Fibroblast of villous mesenchyme (primary cell): ENCODE measurements around the gene UNG. TPM values are rescaled to one million over a fixed set of nuclear protein-coding genes. Genes with fewer than 3 reads are reported as not detected.

Experiments
- DNase-seq: peaks from one replicate; pipeline ENCODE4 v3.0.0-alpha.2; 2010; ENCODE audit warnings: low read depth
- H3K4me3 ChIP-seq: 2 replicates; pipeline ENCODE4 v1.5.1; 2011; ENCODE audit warnings: low read depth, mild to moderate bottlenecking, low read length
- total RNA-seq: library from RNA; depleted of rRNA; stranded (reverse); fragments of >200 nt; gene quantifications from 2 replicates; pipeline ENCODE4 v1.2.3, GENCODE V29; 2012
- TF ChIP-seq, protein P1 (sequence below): IDR thresholded peaks from 2 replicates; pipeline ENCODE4 v1.5.1; 2012; ENCODE audit warnings: low read depth, mild to moderate bottlenecking, low read length; ENCODE audit not compliant: insufficient read depth

The UNG gene
- total RNA-seq, 1 donor, result 31.5 TPM

DNA sequence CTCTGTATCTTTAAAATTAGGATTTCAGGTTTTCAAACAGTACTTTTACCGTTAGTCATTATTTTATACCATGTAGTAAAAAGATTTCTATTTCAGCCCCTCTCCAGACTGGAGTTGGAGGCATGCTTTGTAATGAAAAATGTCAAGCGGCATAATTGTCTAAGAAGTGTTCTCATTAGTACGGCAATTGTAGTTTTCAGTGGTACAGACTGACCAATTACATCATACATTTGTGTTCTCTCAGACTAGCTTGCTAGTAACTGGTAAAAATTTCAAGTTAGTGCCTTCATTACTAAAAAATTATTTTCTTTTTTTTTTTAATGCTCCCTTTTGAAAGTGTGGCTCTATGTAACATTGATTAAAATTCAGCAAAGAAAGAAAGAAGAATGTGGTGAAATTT lies 40.5 kb upstream of the UNG start:
- no peak for DNase-seq
- no peak overlapping the region for H3K4me3 ChIP-seq
- TF ChIP-seq, protein P1, sequence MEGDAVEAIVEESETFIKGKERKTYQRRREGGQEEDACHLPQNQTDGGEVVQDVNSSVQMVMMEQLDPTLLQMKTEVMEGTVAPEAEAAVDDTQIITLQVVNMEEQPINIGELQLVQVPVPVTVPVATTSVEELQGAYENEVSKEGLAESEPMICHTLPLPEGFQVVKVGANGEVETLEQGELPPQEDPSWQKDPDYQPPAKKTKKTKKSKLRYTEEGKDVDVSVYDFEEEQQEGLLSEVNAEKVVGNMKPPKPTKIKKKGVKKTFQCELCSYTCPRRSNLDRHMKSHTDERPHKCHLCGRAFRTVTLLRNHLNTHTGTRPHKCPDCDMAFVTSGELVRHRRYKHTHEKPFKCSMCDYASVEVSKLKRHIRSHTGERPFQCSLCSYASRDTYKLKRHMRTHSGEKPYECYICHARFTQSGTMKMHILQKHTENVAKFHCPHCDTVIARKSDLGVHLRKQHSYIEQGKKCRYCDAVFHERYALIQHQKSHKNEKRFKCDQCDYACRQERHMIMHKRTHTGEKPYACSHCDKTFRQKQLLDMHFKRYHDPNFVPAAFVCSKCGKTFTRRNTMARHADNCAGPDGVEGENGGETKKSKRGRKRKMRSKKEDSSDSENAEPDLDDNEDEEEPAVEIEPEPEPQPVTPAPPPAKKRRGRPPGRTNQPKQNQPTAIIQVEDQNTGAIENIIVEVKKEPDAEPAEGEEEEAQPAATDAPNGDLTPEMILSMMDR, result no peak

GRCh38 chr12:109057376-109057775 lies 40.0 kb upstream of the UNG start:
- H3K4me3 ChIP-seq, result no peak overlapping the region
- TF ChIP-seq, protein P1, result no peak
- no peak for DNase-seq

DNA sequence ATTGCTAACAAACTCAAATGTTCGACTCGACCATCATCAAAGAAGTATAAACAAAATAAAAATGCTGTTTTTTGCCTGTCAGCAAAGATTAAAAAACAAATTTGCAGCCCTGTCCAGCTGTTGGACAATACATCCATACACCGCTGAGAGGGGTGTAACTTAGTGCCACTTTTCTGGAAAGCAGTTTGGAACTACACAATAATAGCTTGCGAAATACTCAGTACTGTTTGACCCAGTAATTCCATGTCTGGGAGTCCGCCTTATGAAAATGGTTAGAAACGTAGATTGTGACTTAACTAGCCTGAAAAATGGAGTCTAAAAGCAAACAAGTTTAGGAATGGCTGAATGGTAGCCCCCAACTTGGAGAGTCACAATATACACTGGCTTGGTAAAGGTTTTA lies 38.6 kb upstream of the UNG start:
- DNase-seq, result no peak
- TF ChIP-seq, protein P1, result no peak
- no peak overlapping the region for H3K4me3 ChIP-seq

GRCh38 chr12:109064143-109064542 lies 33.3 kb upstream of the UNG start:
- no peak for DNase-seq
- H3K4me3 ChIP-seq, result no peak overlapping the region

GRCh38 chr12:109065154-109065852 lies 32.1 kb upstream of the UNG start:
- no peak for DNase-seq
- TF ChIP-seq, protein P1, result no peak
- no peak overlapping the region for H3K4me3 ChIP-seq

More at GRCh38 chr12:109064143-109064542, 33.3 kb upstream of the UNG start:
- TF ChIP-seq, protein P1, result no peak

- TF ChIP-seq, protein P1, result no peak
- DNase-seq, result no peak
- H3K4me3 ChIP-seq, result no peak overlapping the region
Measured at GRCh38 chr12:109065853-109066193, 31.6 kb upstream of the UNG start.
